Astrocyte (in vitro differentiated cells and primary cell): ENCODE measurements around the gene FAT1. TPM values are rescaled to one million over a fixed set of nuclear protein-coding genes. Genes with fewer than 3 reads are reported as not detected.

Experiments
- DNase-seq: peaks from one replicate; pipeline ENCODE4 v3.0.0-alpha.2; 2010; ENCODE audit warnings: low read depth
- FAIRE-seq: peaks from 2 replicates; lab custom pipeline; 2011; peaks lifted over from hg19 to GRCh38; lab: Jason Lieb, UNC
- H2AFZ ChIP-seq: 2 replicates; pipeline ENCODE4 v1.6.0; 2012; ENCODE audit warnings: low read depth, low read length, inconsistent platforms
- H3K27ac ChIP-seq: 2 replicates; pipeline ENCODE4 v1.5.1; 2011; ENCODE audit warnings: low read depth, low read length, inconsistent platforms
- H3K27me3 ChIP-seq: 2 replicates; pipeline ENCODE4 v1.6.0; 2011; ENCODE audit warnings: low read length, inconsistent platforms; ENCODE audit not compliant: insufficient read depth
- H3K36me3 ChIP-seq: 2 replicates; pipeline ENCODE4 v1.5.1; 2011; ENCODE audit warnings: low read length, inconsistent platforms; ENCODE audit not compliant: insufficient read depth
- H3K4me1 ChIP-seq: 2 replicates; pipeline ENCODE4 v1.5.1; 2011; ENCODE audit warnings: low read length, inconsistent platforms; ENCODE audit not compliant: insufficient read depth
- H3K4me2 ChIP-seq: 2 replicates; pipeline ENCODE4 v1.6.0; 2012; ENCODE audit warnings: low read length, inconsistent platforms
- H3K4me3 ChIP-seq: 2 replicates; pipeline ENCODE4 v1.5.1; 2011; ENCODE audit warnings: low read depth, mild to moderate bottlenecking, low read length, inconsistent platforms; ENCODE audit not compliant: insufficient read depth
- H3K79me2 ChIP-seq: 2 replicates; pipeline ENCODE4 v1.6.0; 2012; ENCODE audit warnings: mild to moderate bottlenecking, low read length, inconsistent platforms; ENCODE audit not compliant: insufficient read depth
- H3K9ac ChIP-seq: 2 replicates; pipeline ENCODE4 v1.6.0; 2012; ENCODE audit warnings: mild to moderate bottlenecking, low read length, inconsistent platforms
- H3K9me3 ChIP-seq: 2 replicates; pipeline ENCODE4 v1.5.1; 2012; ENCODE audit warnings: low read depth, mild to moderate bottlenecking, low read length, inconsistent platforms; ENCODE audit not compliant: insufficient read depth
- H4K20me1 ChIP-seq: 2 replicates; pipeline ENCODE4 v1.6.0; 2012; ENCODE audit warnings: low read length, inconsistent platforms; ENCODE audit not compliant: insufficient read depth
- H3K27ac Mint-ChIP-seq: one replicate; pipeline ENCODE4 v1.8.0; 2021; ENCODE audit warnings: mild to moderate bottlenecking, mixed read lengths; ENCODE audit not compliant: unreplicated experiment
- H3K27me3 Mint-ChIP-seq: one replicate; pipeline ENCODE4 v1.8.0; 2021; ENCODE audit warnings: low read depth, mixed read lengths; ENCODE audit not compliant: unreplicated experiment
- H3K36me3 Mint-ChIP-seq: one replicate; pipeline ENCODE4 v1.8.0; 2021; ENCODE audit warnings: low read depth, mixed read lengths; ENCODE audit not compliant: unreplicated experiment
- H3K4me1 Mint-ChIP-seq: one replicate; pipeline ENCODE4 v1.8.0; 2021; ENCODE audit warnings: low read depth, mixed read lengths; ENCODE audit not compliant: unreplicated experiment
- H3K4me3 Mint-ChIP-seq: one replicate; pipeline ENCODE4 v1.8.0; 2021; ENCODE audit warnings: mild to moderate bottlenecking, moderate library complexity, mixed read lengths; ENCODE audit not compliant: unreplicated experiment
- H3K9me3 Mint-ChIP-seq: one replicate; pipeline ENCODE4 v1.8.0; 2021; ENCODE audit warnings: mild to moderate bottlenecking, mixed read lengths; ENCODE audit not compliant: unreplicated experiment
- CTCF ChIP-seq: IDR thresholded peaks from 2 replicates; pipeline ENCODE4 v1.5.1; 2011; ENCODE audit warnings: low read depth, mild to moderate bottlenecking, inconsistent platforms, low read length, moderate library complexity; ENCODE audit not compliant: insufficient read depth
- EZH2 ChIP-seq: IDR thresholded peaks from 2 replicates; pipeline ENCODE4 v1.6.1; 2012; ENCODE audit warnings: mild to moderate bottlenecking, low read length, inconsistent platforms; ENCODE audit not compliant: insufficient read depth
- total RNA-seq: library from RNA; stranded (reverse); gene quantifications from 2 replicates; pipeline ENCODE4 v1.2.1, GENCODE V29; 2021

Gene FAT1
- total RNA-seq, 1 donor from 2014 or later = 590 TPM

DNA sequence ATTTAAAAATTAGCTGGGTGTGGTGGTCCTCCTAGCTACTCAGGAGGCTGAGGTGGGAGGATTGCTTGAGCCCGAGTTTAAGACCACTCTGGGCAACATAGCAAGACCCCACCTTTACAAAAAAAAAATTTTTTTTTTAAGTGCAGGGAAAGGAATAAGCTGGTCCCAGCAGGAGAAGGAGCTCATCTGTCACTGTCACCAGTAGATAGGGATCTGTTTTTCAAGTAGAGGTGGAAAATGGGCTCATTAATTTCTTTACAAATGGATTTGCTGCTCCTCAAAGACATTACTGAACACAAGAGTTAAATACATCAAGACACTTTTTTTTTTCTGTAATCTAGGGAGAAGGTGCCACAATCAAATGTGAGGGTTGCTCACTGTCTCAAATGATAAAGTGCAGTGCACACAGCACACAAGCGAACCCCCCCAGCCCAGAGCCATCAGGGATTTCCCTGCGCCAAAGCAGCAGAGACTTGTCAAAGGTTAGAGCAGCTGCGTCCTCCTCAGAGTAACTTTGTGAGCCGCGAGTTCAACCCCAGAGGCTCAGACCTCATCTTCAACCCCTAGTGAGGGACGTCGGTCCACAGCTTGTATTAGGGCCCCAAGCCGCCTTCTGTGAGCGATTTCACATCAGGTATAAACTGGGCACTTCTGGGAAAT lies 154.0 kb downstream of the FAT1 start:
- H3K9ac ChIP-seq = peak overlapping the region; percentile 38
- H2AFZ ChIP-seq = no peak overlapping the region
- no peaks in the 10 kb centered on the region for H3K27me3 Mint-ChIP-seq
- H3K4me2 ChIP-seq = peak overlapping the region; percentile 67
- no peaks in the 10 kb centered on the region for H3K79me2 ChIP-seq
- no peaks in the 10 kb centered on the region for H3K4me1 ChIP-seq
- H3K27ac Mint-ChIP-seq = peak overlapping the region; percentile 19
- peaks cover 6% of the 10 kb centered on the region for H3K4me1 Mint-ChIP-seq
- no peaks in the 10 kb centered on the region for H4K20me1 ChIP-seq
- DNase-seq (no peak), FAIRE-seq (no peak)
- H3K36me3 Mint-ChIP-seq = peaks cover 2% of the 10 kb centered on the region
- H3K27me3 ChIP-seq = no peaks in the 10 kb centered on the region
- H3K9me3 Mint-ChIP-seq = no peaks in the 10 kb centered on the region
- H3K9me3 ChIP-seq = no peaks in the 10 kb centered on the region
- H3K4me3 Mint-ChIP-seq = no peak overlapping the region
- H3K36me3 ChIP-seq = no peaks in the 10 kb centered on the region
- TF ChIP-seq EZH2 = no peak
- TF ChIP-seq CTCF = no peak
- H3K27ac ChIP-seq = no peak overlapping the region
- H3K4me3 ChIP-seq = no peak overlapping the region

DNA sequence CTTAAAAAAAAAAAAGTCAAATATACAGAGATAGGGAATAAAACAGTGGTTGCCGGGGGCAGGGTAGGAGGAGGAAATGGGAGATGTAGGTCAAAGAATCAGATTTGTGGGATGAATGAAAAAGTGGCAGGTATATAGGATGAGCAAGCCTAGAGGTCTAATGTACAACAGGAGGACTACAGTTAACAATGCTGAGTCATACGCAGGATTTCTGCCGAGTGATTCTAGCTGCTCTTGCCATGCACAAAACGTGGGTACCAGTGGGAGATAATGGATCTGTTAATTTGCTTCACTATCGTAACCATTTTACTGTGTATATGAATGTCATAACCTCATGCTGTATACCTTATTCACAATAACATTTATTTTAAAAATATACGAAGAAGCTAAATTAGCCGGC lies 157.6 kb downstream of the FAT1 start:
- Histone ChIP-seq H3K9me3 (no peaks in the 10 kb centered on the region), H3K79me2 (no peaks in the 10 kb centered on the region), H2AFZ (no peak overlapping the region), H3K4me3 (no peak overlapping the region), H3K4me1 (no peaks in the 10 kb centered on the region), H3K4me2 (no peak overlapping the region), H3K27ac (no peak overlapping the region), H3K27me3 (no peaks in the 10 kb centered on the region), H4K20me1 (no peaks in the 10 kb centered on the region), H3K9ac (no peak overlapping the region), H3K36me3 (no peaks in the 10 kb centered on the region)
- no peaks in the 10 kb centered on the region for H3K27me3 Mint-ChIP-seq
- FAIRE-seq = no peak
- TF ChIP-seq EZH2 (no peak), CTCF (no peak)
- peaks cover 2% of the 10 kb centered on the region for H3K36me3 Mint-ChIP-seq
- H3K27ac Mint-ChIP-seq = no peak overlapping the region
- DNase-seq = no peak
- no peak overlapping the region for H3K4me3 Mint-ChIP-seq
- no peaks in the 10 kb centered on the region for H3K9me3 Mint-ChIP-seq
- peaks cover 6% of the 10 kb centered on the region for H3K4me1 Mint-ChIP-seq

DNA sequence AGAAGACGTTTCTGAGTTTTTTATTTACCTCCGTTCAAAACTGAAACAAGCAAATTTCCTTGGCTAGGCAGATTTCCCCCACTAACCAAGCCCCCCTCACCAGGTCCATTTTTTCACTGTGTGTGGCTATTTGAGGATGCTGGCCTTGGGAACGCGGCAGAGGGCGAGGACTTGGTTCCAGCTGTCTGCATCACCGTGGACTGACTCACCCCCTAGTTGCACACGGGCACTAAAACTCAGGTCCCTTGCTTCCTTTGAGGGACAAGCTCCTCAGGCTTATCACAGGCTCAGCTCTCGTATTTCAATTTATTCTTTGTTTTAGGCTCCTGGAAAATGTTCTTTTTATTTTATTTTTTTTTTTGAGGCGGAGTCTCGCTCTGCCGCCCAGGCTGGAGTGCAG lies 159.9 kb downstream of the FAT1 start:
- Mint-ChIP-seq H3K9me3 (peaks cover 2% of the 10 kb centered on the region), H3K4me3 (no peak overlapping the region), H3K27ac (no peak overlapping the region), H3K27me3 (no peaks in the 10 kb centered on the region), H3K36me3 (peaks cover 2% of the 10 kb centered on the region), H3K4me1 (peaks cover 2% of the 10 kb centered on the region)
- Histone ChIP-seq H4K20me1 (no peaks in the 10 kb centered on the region), H3K4me1 (no peaks in the 10 kb centered on the region), H3K27me3 (no peaks in the 10 kb centered on the region), H3K9ac (no peak overlapping the region), H3K4me3 (no peak overlapping the region), H2AFZ (no peak overlapping the region), H3K27ac (no peak overlapping the region), H3K4me2 (no peak overlapping the region), H3K36me3 (no peaks in the 10 kb centered on the region), H3K79me2 (no peaks in the 10 kb centered on the region), H3K9me3 (no peaks in the 10 kb centered on the region)
- no peak for DNase-seq
- TF ChIP-seq CTCF = no peak
- TF ChIP-seq EZH2 = no peak
- FAIRE-seq = no peak
